ENCODE measurements around the gene CRELD2.
A peak's percentile ranks its signal among the peaks of the same experiment; 100 is the strongest.

Gene CRELD2

GRCh38 chr22:49948116-49948957, 29.9 kb downstream of the CRELD2 start:
- DNase-seq: no peak

- no peak for DNase-seq
Measured at GRCh38 chr22:49948958-49949913, 30.8 kb downstream of the CRELD2 start.

GRCh38 chr22:49949914-49950292, 31.5 kb downstream of the CRELD2 start:
- DNase-seq: no peak

GRCh38 chr22:49950396-49950994, 32.1 kb downstream of the CRELD2 start:
- no peak for DNase-seq

- DNase-seq: peak; percentile 20 to 55
Measured at GRCh38 chr22:49951000-49951677, 32.7 kb downstream of the CRELD2 start.

- DNase-seq: no peak
Measured at GRCh38 chr22:49951678-49951985, 33.2 kb downstream of the CRELD2 start.

- no peak for DNase-seq
Measured at GRCh38 chr22:49951986-49952896, 33.8 kb downstream of the CRELD2 start.

GRCh38 chr22:49953027-49953679, 34.7 kb downstream of the CRELD2 start:
- no peak for DNase-seq

- no peak for DNase-seq
Measured at GRCh38 chr22:49953680-49954344, 35.4 kb downstream of the CRELD2 start.

- no peak for DNase-seq
Measured at GRCh38 chr22:49954354-49954753, 35.9 kb downstream of the CRELD2 start.

GRCh38 chr22:49954991-49955580, 36.7 kb downstream of the CRELD2 start:
- DNase-seq: no peak

GRCh38 chr22:49955581-49956417, 37.4 kb downstream of the CRELD2 start:
- no peak for DNase-seq

- no peak for DNase-seq
Measured at GRCh38 chr22:49956418-49956770, 38.0 kb downstream of the CRELD2 start.

- no peak for DNase-seq
Measured at GRCh38 chr22:49956914-49957825, 38.7 kb downstream of the CRELD2 start.

GRCh38 chr22:49957826-49958365, 39.5 kb downstream of the CRELD2 start:
- no peak for DNase-seq

GRCh38 chr22:49958366-49958921, 40.0 kb downstream of the CRELD2 start:
- DNase-seq: no peak

- no peak for DNase-seq
Measured at GRCh38 chr22:49958931-49959781, 40.7 kb downstream of the CRELD2 start.
